HepG2 (cell line): ENCODE results near the gene DDX23. TPM values are rescaled to one million over a fixed set of nuclear protein-coding genes. Genes with fewer than 3 reads are reported as not detected.

Experiments used
- ARNTL ChIP-seq: sonication (generic); formaldehyde crosslinking; IDR thresholded peaks from 2 replicates; pipeline ENCODE4 v1.4.0; 2020; ENCODE audit warnings: mild to moderate bottlenecking, missing genetic modification reagents
- BRCA1 ChIP-seq: sonication (generic); formaldehyde crosslinking; IDR thresholded peaks from 2 replicates; pipeline ENCODE4 v1.4.0; 2020; ENCODE audit warnings: missing genetic modification reagents
- CBFB ChIP-seq: sonication (generic); formaldehyde crosslinking; IDR thresholded peaks from 2 replicates; pipeline ENCODE4 v1.4.0; 2020; ENCODE audit warnings: missing genetic modification reagents
- CENPBD1 ChIP-seq: sonication (generic); formaldehyde crosslinking; IDR thresholded peaks from 2 replicates; pipeline ENCODE4 v1.8.0; 2022; ENCODE audit warnings: missing genetic modification reagents, low read depth, mild to moderate bottlenecking, borderline replicate concordance
- FOSL1 ChIP-seq: sonication (generic); formaldehyde crosslinking; IDR thresholded peaks from 2 replicates; pipeline ENCODE4 v1.9.0; 2021; ENCODE audit warnings: missing genetic modification reagents, borderline replicate concordance
- FOXK1 ChIP-seq: sonication (generic); formaldehyde crosslinking; IDR thresholded peaks from 2 replicates; pipeline ENCODE4 v1.4.0; 2020; ENCODE audit warnings: low read depth, missing genetic modification reagents, borderline replicate concordance
- HES4 ChIP-seq: sonication (generic); formaldehyde crosslinking; IDR thresholded peaks from 2 replicates; pipeline ENCODE4 v1.9.0; 2021; ENCODE audit warnings: mild to moderate bottlenecking, missing genetic modification reagents, borderline replicate concordance
- KDM3A ChIP-seq: IDR thresholded peaks from 2 replicates; pipeline ENCODE4 v1.6.1; 2018; ENCODE audit warnings: low read depth, missing compliant biosample characterization
- MBNL3 ChIP-seq: fragments of 250-450 bp; sonication (Bioruptor Pico); conservative IDR thresholded peaks from 2 replicates; pipeline ENCODE4 v1.8.0; 2022; ENCODE audit warnings: mild to moderate bottlenecking, inconsistent platforms
- NFYB ChIP-seq: sonication (generic); formaldehyde crosslinking; IDR thresholded peaks from 2 replicates; pipeline ENCODE4 v1.4.0; 2020; ENCODE audit warnings: missing genetic modification reagents
- PLRG1 ChIP-seq: fragments of 450-650 bp; conservative IDR thresholded peaks from 2 replicates; pipeline ENCODE4 v1.6.1; 2016
- SKI ChIP-seq: fragments of 450-650 bp; IDR thresholded peaks from one replicate; pipeline ENCODE4 v1.6.1; 2018; ENCODE audit warnings: mild to moderate bottlenecking; ENCODE audit not compliant: partially characterized antibody
- SMAD1 ChIP-seq: sonication (generic); formaldehyde crosslinking; IDR thresholded peaks from 2 replicates; pipeline ENCODE4 v1.4.0; 2020; ENCODE audit warnings: missing genetic modification reagents, low read depth, mild to moderate bottlenecking, borderline replicate concordance
- TARDBP ChIP-seq: sonication (generic); formaldehyde crosslinking; IDR thresholded peaks from 2 replicates; pipeline ENCODE4 v1.8.0; 2022; ENCODE audit warnings: mild to moderate bottlenecking, missing genetic modification reagents
- TBP ChIP-seq: sonication (generic); formaldehyde crosslinking; IDR thresholded peaks from 2 replicates; pipeline ENCODE4 v1.5.0; 2020; ENCODE audit warnings: missing genetic modification reagents
- TCF7L2 ChIP-seq: IDR thresholded peaks from 2 replicates; pipeline ENCODE4 v1.6.1; 2011; ENCODE audit warnings: mild to moderate bottlenecking, low read depth, low read length, moderate library complexity
- YEATS4 ChIP-seq: sonication (generic); formaldehyde crosslinking; IDR thresholded peaks from 2 replicates; pipeline ENCODE4 v1.4.0; 2020; ENCODE audit warnings: missing genetic modification reagents, borderline replicate concordance
- ZBTB7A ChIP-seq: sonication (generic); formaldehyde crosslinking; IDR thresholded peaks from 2 replicates; pipeline ENCODE4 v1.8.0; 2022; ENCODE audit warnings: mild to moderate bottlenecking, missing genetic modification reagents
- ZNF468 ChIP-seq: sonication (generic); formaldehyde crosslinking; IDR thresholded peaks from 2 replicates; pipeline ENCODE4 v1.8.0; 2022; ENCODE audit warnings: mild to moderate bottlenecking, moderate library complexity, missing genetic modification reagents
- ZNF501 ChIP-seq: sonication (generic); formaldehyde crosslinking; IDR thresholded peaks from 2 replicates; pipeline ENCODE4 v1.5.1; 2020; ENCODE audit warnings: mild to moderate bottlenecking, moderate library complexity, missing genetic modification reagents
- ZNF562 ChIP-seq: sonication (generic); formaldehyde crosslinking; IDR thresholded peaks from 2 replicates; pipeline ENCODE4 v1.8.0; 2022; ENCODE audit warnings: missing genetic modification reagents, borderline replicate concordance
- ZNF569 ChIP-seq: sonication (generic); formaldehyde crosslinking; IDR thresholded peaks from 2 replicates; pipeline ENCODE4 v1.5.0; 2020; ENCODE audit warnings: mild to moderate bottlenecking, missing genetic modification reagents, moderate library complexity, borderline replicate concordance
- ZNF639 ChIP-seq: conservative IDR thresholded peaks from 2 replicates; pipeline ENCODE4 v1.6.1; 2018; ENCODE audit warnings: missing genetic modification reagents
- ZNF784 ChIP-seq: sonication (generic); formaldehyde crosslinking; IDR thresholded peaks from 2 replicates; pipeline ENCODE4 v1.5.1; 2020; ENCODE audit warnings: missing genetic modification reagents, mild to moderate bottlenecking, borderline replicate concordance
- ZSCAN12 ChIP-seq: sonication (generic); formaldehyde crosslinking; IDR thresholded peaks from 2 replicates; pipeline ENCODE4 v1.9.0; 2021; ENCODE audit warnings: mild to moderate bottlenecking, missing genetic modification reagents
- polyA plus RNA-seq, 8 experiments: library from polyadenylated mRNA; depleted of rRNA in 3 of 8; stranded (reverse) in 7 of 8; unstranded in 1 of 8; fragments of >200 nt; fragmentation: Illumina TruSeq in 4 of 8; extraction: Trizol in 4 of 8; gene quantifications; 2 replicates each; pipeline versions ENCODE4 v1.2.1 to v1.2.3, GENCODE V29; 2011 to 2016; ENCODE audit warnings: low read depth in 4 of 8, missing spikeins in 1 of 8, mixed read lengths in 1 of 8; ENCODE audit not compliant: insufficient read depth in 1 of 8
- total RNA-seq, 5 experiments: library from RNA; depleted of rRNA; stranded (reverse); fragments of >200 nt; fragmentation: Illumina TruSeq; extraction: Trizol; gene quantifications; 2 replicates each; pipeline ENCODE4 v1.2.3, GENCODE V29; 2016; ENCODE audit warnings: low read depth in 1 of 5
- TF ChIP-seq, protein P1 (sequence below), 2 experiments: sonication (generic) in 1 of 2; formaldehyde crosslinking in 1 of 2; IDR thresholded peaks; 2 replicates each; pipeline versions ENCODE4 v1.5.1 to v1.6.1; 2011 to 2020; ENCODE audit warnings: borderline replicate concordance in 1 of 2, low read depth in 1 of 2, low read length in 1 of 2, mild to moderate bottlenecking in 1 of 2, missing genetic modification reagents in 1 of 2, moderate library complexity in 1 of 2

Gene DDX23
- total and polyA plus RNA-seq, 2 of the 13 experiments (the other 11 are each of a cell fraction or from before 2014, with no cell fraction given): 35.7 to 90.0 TPM

DNA sequence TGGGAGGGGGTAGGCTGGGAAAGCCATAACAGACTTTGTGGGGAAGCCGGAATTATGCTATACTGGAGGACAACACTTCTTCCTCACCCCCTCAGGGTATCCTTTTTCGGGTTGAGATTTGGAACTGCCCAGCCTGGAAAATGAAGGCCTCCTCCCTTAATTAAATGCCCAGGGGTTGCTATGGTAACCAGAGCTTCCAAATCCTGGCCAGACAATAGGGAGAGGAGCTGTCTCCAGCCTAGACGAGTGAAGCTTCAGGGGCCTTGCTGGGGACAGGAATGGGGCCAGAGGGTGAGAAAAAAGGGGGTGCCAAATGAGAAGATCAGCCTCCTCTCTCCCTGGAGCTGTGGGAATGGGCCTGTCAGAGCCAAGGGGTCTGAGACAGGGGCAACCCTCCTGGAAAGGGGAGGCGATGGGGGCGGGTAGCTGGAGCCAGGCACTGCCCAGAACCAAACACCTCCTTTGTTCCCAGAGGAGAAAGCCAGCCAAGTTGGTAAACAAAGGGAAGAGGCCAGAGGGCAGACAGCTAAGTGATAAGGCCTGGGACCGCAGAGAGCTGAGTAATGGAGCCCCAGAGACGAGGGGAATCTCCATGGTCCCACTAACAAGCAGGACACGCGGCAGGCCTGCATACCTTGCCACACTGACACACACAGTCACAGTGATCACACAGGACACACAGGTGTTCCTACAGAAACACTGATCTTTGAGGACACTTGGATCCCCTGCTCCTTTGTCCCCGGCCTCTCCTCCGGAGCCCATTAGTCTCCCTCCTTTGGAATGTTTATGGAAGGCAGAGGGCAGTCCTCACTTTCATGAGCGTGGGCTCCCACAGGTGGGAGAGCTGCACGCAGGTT, 31.6 kb upstream of the DDX23 start (continued):
- no peak for TF ChIP-seq ZBTB7A (CRISPR knock-in tag)
- TF ChIP-seq ZNF468: no peak
- no peak for TF ChIP-seq KDM3A (CRISPR knock-in tag)
- peak; percentile 62; the same call in 1 of the 2 replicates for TF ChIP-seq FOXK1
- no peak for TF ChIP-seq ZNF569 (CRISPR knock-in tag)
- TF ChIP-seq TARDBP (CRISPR knock-in tag): peak; percentile 66; the same call in 1 of the 2 replicates
- peak; percentile 75 for TF ChIP-seq SKI
- TF ChIP-seq BRCA1: no peak
- TF ChIP-seq ZNF501: peak; percentile 65; the same call in 1 of the 2 replicates
- TF ChIP-seq FOSL1 (CRISPR knock-in tag): no peak
- TF ChIP-seq CENPBD1 (CRISPR knock-in tag): no peak
- TF ChIP-seq MBNL3: no peak
- TF ChIP-seq ZNF784 (CRISPR knock-in tag): 0 out of 2 replicates have a peak, but pooled peaks have one; percentile 44
- TF ChIP-seq PLRG1: no peak
- 0 out of 2 replicates have a peak, but pooled peaks have one; percentile 36 for TF ChIP-seq CBFB
- TF ChIP-seq, protein P1, sequence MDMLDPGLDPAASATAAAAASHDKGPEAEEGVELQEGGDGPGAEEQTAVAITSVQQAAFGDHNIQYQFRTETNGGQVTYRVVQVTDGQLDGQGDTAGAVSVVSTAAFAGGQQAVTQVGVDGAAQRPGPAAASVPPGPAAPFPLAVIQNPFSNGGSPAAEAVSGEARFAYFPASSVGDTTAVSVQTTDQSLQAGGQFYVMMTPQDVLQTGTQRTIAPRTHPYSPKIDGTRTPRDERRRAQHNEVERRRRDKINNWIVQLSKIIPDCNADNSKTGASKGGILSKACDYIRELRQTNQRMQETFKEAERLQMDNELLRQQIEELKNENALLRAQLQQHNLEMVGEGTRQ (IDR thresholded peaks at IDR 0.05; ENCODE audit: low read depth, low read length): no peak
- TF ChIP-seq, protein P1 (CRISPR knock-in tag; IDR thresholded peaks at IDR 0.05; ENCODE audit: borderline replicate concordance): no peak
- no peak for TF ChIP-seq YEATS4
- TF ChIP-seq ARNTL (CRISPR knock-in tag): 0 out of 2 replicates have a peak, but pooled peaks have one; percentile 16
- no peak for TF ChIP-seq TCF7L2
- TF ChIP-seq HES4 (CRISPR knock-in tag): no peak
- no peak for TF ChIP-seq ZNF562 (CRISPR knock-in tag)
- no peak for TF ChIP-seq NFYB (CRISPR knock-in tag)
- no peak; the same call in 1 of the 2 replicates for TF ChIP-seq ZNF639 (CRISPR knock-in tag)
- TF ChIP-seq SMAD1 (CRISPR knock-in tag): no peak
- TF ChIP-seq ZSCAN12 (CRISPR knock-in tag): no peak
- TF ChIP-seq TBP (CRISPR knock-in tag): no peak
